Measurements from ENCODE around the gene TM9SF4.
"Not testable (repeated sequence)": the region's sequence is repeated elsewhere in the genome, so short reads cannot be mapped to it uniquely, and the experiment has no call there.

DNA sequence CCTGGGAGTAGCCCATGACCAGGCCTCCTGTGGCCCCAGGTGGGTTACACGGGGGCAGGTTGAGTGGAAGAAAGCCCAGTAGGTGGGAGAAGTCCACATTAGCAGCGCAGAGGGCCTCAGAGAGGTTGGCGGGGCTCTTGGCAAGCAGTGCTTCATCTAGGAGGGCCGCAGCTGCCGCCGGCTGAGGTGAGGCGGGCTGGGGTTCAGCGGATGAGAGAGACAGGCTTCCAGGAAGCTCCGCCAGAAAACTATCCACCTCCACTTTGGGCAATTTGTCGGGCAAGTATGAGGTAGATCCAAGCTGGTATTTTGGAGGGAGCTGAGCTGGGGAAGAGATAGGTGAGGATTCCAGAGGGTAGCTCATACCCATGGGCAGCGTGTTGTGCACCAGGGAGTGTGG lies 87.1 kb downstream of the TM9SF4 start:
- not testable (repeated sequence) for TF ChIP-seq CTCF, POLR2AphosphoS5, POLR2A (IDR thresholded peaks at IDR 0.05)

Data from transverse colon (tissue), 4 donors.